HepG2 (cell line): ENCODE results near the gene CRB1. TPM values are rescaled to one million over a fixed set of nuclear protein-coding genes. Genes with fewer than 3 reads are reported as not detected.

Experiments
- EZH2 ChIP-seq: conservative IDR thresholded peaks from 2 replicates; pipeline ENCODE4 v1.6.1; 2012; ENCODE audit warnings: mild to moderate bottlenecking, low read depth, low read length, moderate library complexity
- GPN1 ChIP-seq: sonication (generic); formaldehyde crosslinking; IDR thresholded peaks from 2 replicates; pipeline ENCODE4 v1.5.1; 2020; ENCODE audit warnings: missing genetic modification reagents, borderline replicate concordance
- NFE2 ChIP-seq: sonication (generic); formaldehyde crosslinking; IDR thresholded peaks from 2 replicates; pipeline ENCODE4 v1.4.0; 2020; ENCODE audit warnings: missing genetic modification reagents
- ZFP62 ChIP-seq: sonication (generic); formaldehyde crosslinking; IDR thresholded peaks from 2 replicates; pipeline ENCODE4 v1.4.0; 2020; ENCODE audit warnings: missing genetic modification reagents
- ZNF329 ChIP-seq: sonication (generic); formaldehyde crosslinking; IDR thresholded peaks from 2 replicates; pipeline ENCODE4 v1.9.0; 2021; ENCODE audit warnings: low read depth, mild to moderate bottlenecking, missing genetic modification reagents
- ZNF503 ChIP-seq: sonication (generic); formaldehyde crosslinking; IDR thresholded peaks from 2 replicates; pipeline ENCODE4 v1.4.0; 2020; ENCODE audit warnings: missing genetic modification reagents
- ZNF703 ChIP-seq: sonication (generic); formaldehyde crosslinking; IDR thresholded peaks from 2 replicates; pipeline ENCODE4 v1.5.1; 2020; ENCODE audit warnings: missing genetic modification reagents, mild to moderate bottlenecking, moderate library complexity, borderline replicate concordance
- polyA plus RNA-seq, 8 experiments: library from polyadenylated mRNA; depleted of rRNA in 3 of 8; stranded (reverse) in 7 of 8; unstranded in 1 of 8; fragments of >200 nt; fragmentation: Illumina TruSeq in 4 of 8; extraction: Trizol in 4 of 8; gene quantifications; 2 replicates each; pipeline versions ENCODE4 v1.2.1 to v1.2.3, GENCODE V29; 2011 to 2016; ENCODE audit warnings: low read depth in 4 of 8, missing spikeins in 1 of 8, mixed read lengths in 1 of 8; ENCODE audit not compliant: insufficient read depth in 1 of 8
- total RNA-seq, 5 experiments: library from RNA; depleted of rRNA; stranded (reverse); fragments of >200 nt; fragmentation: Illumina TruSeq; extraction: Trizol; gene quantifications; 2 replicates each; pipeline ENCODE4 v1.2.3, GENCODE V29; 2016; ENCODE audit warnings: low read depth in 1 of 5
- TF ChIP-seq, protein P1 (sequence below): sonication (generic); formaldehyde crosslinking; conservative IDR thresholded peaks from 2 replicates; pipeline ENCODE4 v1.4.0; 2020; ENCODE audit warnings: mild to moderate bottlenecking, missing genetic modification reagents, moderate library complexity
- TF ChIP-seq, protein P2 (sequence below), 2 experiments: fragments of 450-650 bp in 1 of 2; sonication (generic) in 1 of 2; formaldehyde crosslinking; IDR thresholded peaks; 2 replicates each; pipeline versions ENCODE4 v1.5.0 to v1.8.0; 2020 to 2022; ENCODE audit warnings: mild to moderate bottlenecking in 1 of 2, missing genetic modification reagents in 1 of 2

The CRB1 gene
- total and polyA plus RNA-seq, 2 of the 13 experiments (the other 11 are each of a cell fraction or from before 2014, with no cell fraction given) = 0.01 TPM; not detected in 1

DNA sequence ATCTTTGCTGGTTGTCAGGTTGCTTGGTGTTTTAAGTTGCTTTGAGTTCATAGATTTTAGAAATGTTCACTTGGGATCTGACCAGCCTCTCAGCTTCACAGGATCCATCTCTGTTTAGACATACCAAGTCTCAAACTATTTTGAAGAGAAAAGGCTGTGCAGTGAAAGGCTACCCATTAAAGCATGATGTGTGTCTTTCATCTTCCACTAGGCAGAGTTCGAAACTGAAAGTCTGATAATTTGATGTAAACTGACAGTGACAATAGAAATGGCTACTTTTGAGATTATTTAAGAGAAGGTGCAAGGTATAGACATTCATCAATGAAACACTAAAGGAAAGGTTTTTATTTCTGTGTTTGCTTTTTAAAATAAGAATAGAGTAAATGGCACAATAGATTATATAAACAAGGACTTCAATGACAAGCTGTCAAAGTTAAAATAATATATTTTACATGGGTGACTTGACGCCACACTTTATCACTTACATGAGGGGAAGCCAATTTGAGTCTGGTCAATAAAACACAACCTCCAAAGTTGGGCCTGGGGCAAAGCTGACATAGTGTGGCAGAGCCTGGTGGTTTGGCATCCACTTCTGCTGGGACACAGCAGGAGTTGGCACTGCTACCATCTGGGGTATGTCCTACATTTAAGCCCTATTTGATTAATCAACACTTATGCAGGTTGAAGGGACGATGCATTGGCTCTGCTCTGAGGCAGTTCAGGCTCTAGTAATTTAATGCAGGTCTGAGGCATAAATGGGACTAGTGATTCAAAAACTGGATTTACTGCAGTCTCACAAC is 197.7 kb downstream of the CRB1 start (continued):
- TF ChIP-seq EZH2 = no peak
- no peak for TF ChIP-seq ZNF329
- TF ChIP-seq NFE2 = no peak
- no peak for TF ChIP-seq ZNF703 (CRISPR knock-in tag)
- TF ChIP-seq, protein P1, sequence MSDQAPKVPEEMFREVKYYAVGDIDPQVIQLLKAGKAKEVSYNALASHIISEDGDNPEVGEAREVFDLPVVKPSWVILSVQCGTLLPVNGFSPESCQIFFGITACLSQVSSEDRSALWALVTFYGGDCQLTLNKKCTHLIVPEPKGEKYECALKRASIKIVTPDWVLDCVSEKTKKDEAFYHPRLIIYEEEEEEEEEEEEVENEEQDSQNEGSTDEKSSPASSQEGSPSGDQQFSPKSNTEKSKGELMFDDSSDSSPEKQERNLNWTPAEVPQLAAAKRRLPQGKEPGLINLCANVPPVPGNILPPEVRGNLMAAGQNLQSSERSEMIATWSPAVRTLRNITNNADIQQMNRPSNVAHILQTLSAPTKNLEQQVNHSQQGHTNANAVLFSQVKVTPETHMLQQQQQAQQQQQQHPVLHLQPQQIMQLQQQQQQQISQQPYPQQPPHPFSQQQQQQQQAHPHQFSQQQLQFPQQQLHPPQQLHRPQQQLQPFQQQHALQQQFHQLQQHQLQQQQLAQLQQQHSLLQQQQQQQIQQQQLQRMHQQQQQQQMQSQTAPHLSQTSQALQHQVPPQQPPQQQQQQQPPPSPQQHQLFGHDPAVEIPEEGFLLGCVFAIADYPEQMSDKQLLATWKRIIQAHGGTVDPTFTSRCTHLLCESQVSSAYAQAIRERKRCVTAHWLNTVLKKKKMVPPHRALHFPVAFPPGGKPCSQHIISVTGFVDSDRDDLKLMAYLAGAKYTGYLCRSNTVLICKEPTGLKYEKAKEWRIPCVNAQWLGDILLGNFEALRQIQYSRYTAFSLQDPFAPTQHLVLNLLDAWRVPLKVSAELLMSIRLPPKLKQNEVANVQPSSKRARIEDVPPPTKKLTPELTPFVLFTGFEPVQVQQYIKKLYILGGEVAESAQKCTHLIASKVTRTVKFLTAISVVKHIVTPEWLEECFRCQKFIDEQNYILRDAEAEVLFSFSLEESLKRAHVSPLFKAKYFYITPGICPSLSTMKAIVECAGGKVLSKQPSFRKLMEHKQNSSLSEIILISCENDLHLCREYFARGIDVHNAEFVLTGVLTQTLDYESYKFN (CRISPR knock-in tag) = no peak
- TF ChIP-seq ZFP62 (CRISPR knock-in tag) = no peak
- TF ChIP-seq GPN1 (CRISPR knock-in tag) = no peak
- TF ChIP-seq ZNF503 (CRISPR knock-in tag) = no peak
- TF ChIP-seq, protein P2, sequence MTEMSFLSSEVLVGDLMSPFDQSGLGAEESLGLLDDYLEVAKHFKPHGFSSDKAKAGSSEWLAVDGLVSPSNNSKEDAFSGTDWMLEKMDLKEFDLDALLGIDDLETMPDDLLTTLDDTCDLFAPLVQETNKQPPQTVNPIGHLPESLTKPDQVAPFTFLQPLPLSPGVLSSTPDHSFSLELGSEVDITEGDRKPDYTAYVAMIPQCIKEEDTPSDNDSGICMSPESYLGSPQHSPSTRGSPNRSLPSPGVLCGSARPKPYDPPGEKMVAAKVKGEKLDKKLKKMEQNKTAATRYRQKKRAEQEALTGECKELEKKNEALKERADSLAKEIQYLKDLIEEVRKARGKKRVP (CRISPR knock-in tag; IDR thresholded peaks at IDR 0.05) = no peak
